BJ (cell line): ENCODE measurements around the gene RPS6KL1. TPM values are rescaled to one million over a fixed set of nuclear protein-coding genes. Genes with fewer than 3 reads are reported as not detected.

Experiments
- CTCF ChIA-PET: fragments of 350-600 bp; formaldehyde crosslinking; extraction: SDS; loops from one replicate; lab custom pipeline; 2021; ENCODE audit warnings: antibody characterized with exemption, inconsistent platforms; lab: Yijun Ruan, JAX
- POLR2A ChIA-PET: fragments of 300-600 bp; sonication (Branson Sonifier 250); formaldehyde crosslinking; extraction: SDS; loops from one replicate; lab custom pipeline; 2021; ENCODE audit warnings: antibody characterized with exemption; lab: Charles Lee
- DNase-seq: peaks from one replicate; pipeline ENCODE4 v3.0.0-alpha.2; 2011; ENCODE audit warnings: low read depth
- H3K27me3 ChIP-seq: 2 replicates; pipeline ENCODE4 v1.6.0; 2011; ENCODE audit warnings: low read length; ENCODE audit not compliant: control insufficient read depth, insufficient read depth
- H3K36me3 ChIP-seq: 2 replicates; pipeline ENCODE4 v1.5.1; 2011; ENCODE audit warnings: low read length; ENCODE audit not compliant: control insufficient read depth, insufficient read depth
- H3K4me3 ChIP-seq: 2 replicates; pipeline ENCODE4 v1.5.1; 2011; ENCODE audit warnings: low read depth, mild to moderate bottlenecking, control low read depth, low read length
- CTCF ChIP-seq: IDR thresholded peaks from 2 replicates; pipeline ENCODE4 v1.5.1; 2011; ENCODE audit warnings: low read depth, mild to moderate bottlenecking, control low read depth, inconsistent platforms, low read length, moderate library complexity; ENCODE audit not compliant: insufficient read depth
- polyA plus RNA-seq: library from polyadenylated mRNA; depleted of rRNA; stranded (reverse); fragments of >200 nt; gene quantifications from 2 replicates; pipeline ENCODE4 v1.2.3, GENCODE V29; 2011

RPS6KL1 gene
- polyA plus RNA-seq, 1 experiment = 2.8 TPM

- CTCF ChIA-PET = interaction anchor here (1.1 to 4.9 kb wide), 4 partner anchors 13 to 170 kb away, joined by 3 to 44 read pairs (median 6); no protein-coding TSS in a partner anchor
- POLR2A ChIA-PET = no interaction called here
- DNase-seq = no peak
- no peaks in the 10 kb centered on the region for H3K36me3 ChIP-seq
- no peak for TF ChIP-seq CTCF
- no peak overlapping the region for H3K4me3 ChIP-seq
- no peaks in the 10 kb centered on the region for H3K27me3 ChIP-seq
Measured at GRCh38 chr14:74918380-74918779, 4.7 kb downstream of the RPS6KL1 start.

GRCh38 chr14:74917646-74918081 lies 5.4 kb downstream of the RPS6KL1 start:
- ChIA-PET POLR2A (no interaction called here), CTCF (interaction anchor here (0.8 to 4.9 kb wide), 8 partner anchors 9 to 171 kb away, joined by 3 to 44 read pairs (median 4); no protein-coding TSS in a partner anchor)
- Histone ChIP-seq H3K4me3 (no peak overlapping the region), H3K36me3 (no peaks in the 10 kb centered on the region), H3K27me3 (no peaks in the 10 kb centered on the region)
- no peak for DNase-seq
- TF ChIP-seq CTCF = no peak

GRCh38 chr14:74917178-74917543 lies 5.9 kb downstream of the RPS6KL1 start:
- Histone ChIP-seq H3K4me3 (no peak overlapping the region), H3K36me3 (no peaks in the 10 kb centered on the region), H3K27me3 (no peaks in the 10 kb centered on the region)
- POLR2A ChIA-PET = no interaction called here
- no peak for TF ChIP-seq CTCF
- DNase-seq = no peak
- CTCF ChIA-PET = interaction anchor here (0.8 to 4.9 kb wide), 6 partner anchors 9 to 171 kb away, joined by 3 to 44 read pairs (median 4); no protein-coding TSS in a partner anchor

- ChIA-PET CTCF (interaction anchor here (0.6 to 4.9 kb wide), 4 partner anchors 10 to 481 kb away, joined by 3 to 44 read pairs (median 4); no protein-coding TSS in a partner anchor), POLR2A (no interaction called here)
- no peak for TF ChIP-seq CTCF
- no peak for DNase-seq
- Histone ChIP-seq H3K4me3 (no peak overlapping the region), H3K36me3 (no peaks in the 10 kb centered on the region), H3K27me3 (no peaks in the 10 kb centered on the region)
Measured at GRCh38 chr14:74915826-74916225, 7.2 kb downstream of the RPS6KL1 start.

GRCh38 chr14:74915426-74915825 lies 7.6 kb downstream of the RPS6KL1 start:
- H3K27me3 ChIP-seq = no peaks in the 10 kb centered on the region
- TF ChIP-seq CTCF = no peak
- no peak for DNase-seq
- H3K4me3 ChIP-seq = no peak overlapping the region
- POLR2A ChIA-PET = no interaction called here
- CTCF ChIA-PET = interaction anchor here (0.8 to 4.9 kb wide), 6 partner anchors 10 to 173 kb away, joined by 3 to 44 read pairs (median 4); no protein-coding TSS in a partner anchor
- no peaks in the 10 kb centered on the region for H3K36me3 ChIP-seq
